GM23338 (cell line): ENCODE measurements around the gene PTPRF.

Experiments used
- CTCF ChIP-seq, 2 experiments: fragments of 200-600 bp in 1 of 2; sonication (generic) in 1 of 2; conservative IDR thresholded peaks; 2 replicates each; pipeline versions ENCODE4 v1.5.1 to v1.6.1; 2016 to 2017; ENCODE audit warnings: antibody characterized with exemption in 2 of 2, low read depth in 2 of 2, mild to moderate bottlenecking in 2 of 2, moderate library complexity in 1 of 2
- ETS1 ChIP-seq: IDR thresholded peaks from 2 replicates; pipeline ENCODE4 v1.6.1; 2016; ENCODE audit warnings: antibody characterized with exemption
- NANOG ChIP-seq: IDR thresholded peaks from 2 replicates; pipeline ENCODE4 v1.6.1; 2016; ENCODE audit warnings: antibody characterized with exemption, borderline replicate concordance
- POLR2AphosphoS5 ChIP-seq: IDR thresholded peaks from 2 replicates; pipeline ENCODE4 v1.6.1; 2016; ENCODE audit warnings: antibody characterized with exemption, low read depth

- TF ChIP-seq CTCF (conservative IDR thresholded peaks at IDR 0.05; ENCODE audit: low read depth in 2 of 2), result no peak
- no peak for TF ChIP-seq POLR2AphosphoS5
- no peak for TF ChIP-seq NANOG
- TF ChIP-seq ETS1, result no peak
These were observed 52.4 kb downstream of the PTPRF start for GRCh38 chr1:43583058-43583457.
